ENCODE data around the gene TNNT1.
"Not testable (repeated sequence)": the region's sequence is repeated elsewhere in the genome, so short reads cannot be mapped to it uniquely, and the experiment has no call there.

Gene TNNT1

DNA sequence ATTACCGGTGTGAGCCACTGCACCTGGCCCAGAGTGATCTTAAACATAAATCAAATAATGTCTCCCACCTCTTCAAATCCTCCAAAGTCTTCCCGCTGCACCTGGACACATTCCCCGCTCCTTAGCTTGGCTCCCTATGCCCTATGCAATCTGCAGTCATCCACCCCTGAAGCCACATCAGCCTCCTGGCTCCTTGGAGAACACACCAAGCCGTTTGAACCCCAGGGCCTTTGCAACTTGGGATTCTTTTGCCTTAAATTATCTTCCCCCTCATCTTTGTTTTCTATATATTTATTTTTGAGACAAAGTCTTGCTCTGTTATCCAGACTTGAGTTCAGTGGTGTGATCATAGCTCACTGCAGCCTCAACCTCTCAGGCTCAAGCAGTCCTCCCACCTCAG lies 20.1 kb upstream of the TNNT1 start:
- no peak for DNase-seq (ENCODE audit: low spot score)

DNA sequence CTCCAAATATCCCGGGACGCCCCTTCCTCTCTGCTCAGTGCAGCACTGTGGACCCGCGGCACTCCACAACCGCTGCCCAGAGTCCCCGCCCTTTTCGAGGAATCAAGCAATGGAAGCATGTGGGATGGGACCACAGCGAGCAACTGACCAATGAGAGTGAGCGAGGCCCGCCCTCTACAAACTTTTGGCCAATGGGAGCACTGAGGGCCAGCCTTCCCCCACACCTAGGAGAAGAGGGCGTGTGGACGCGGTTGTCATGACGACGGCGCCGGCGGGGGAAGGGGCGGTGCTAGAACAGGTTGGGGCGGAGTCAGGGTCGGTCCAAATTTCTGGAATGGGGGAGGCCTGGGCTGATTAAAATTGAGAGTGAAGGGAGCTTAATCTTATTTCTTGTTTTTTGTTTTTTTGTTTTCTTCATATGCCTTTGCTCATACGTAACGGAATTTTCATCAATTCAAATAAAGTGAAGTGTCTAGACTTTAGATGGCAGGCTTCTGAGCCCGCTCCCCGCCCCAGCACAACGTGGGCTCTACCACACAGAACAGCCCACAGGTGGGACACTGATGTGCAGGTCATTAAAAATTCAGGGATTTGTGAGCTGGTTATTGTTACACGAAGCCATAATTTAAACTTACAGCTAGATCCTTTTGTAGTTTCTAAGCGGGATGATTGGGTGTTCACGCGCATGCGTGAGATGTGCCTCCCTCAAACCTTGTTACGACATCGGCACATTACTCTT lies 17.7 kb upstream of the TNNT1 start, which contains the start of gene DNAAF3:
Gene DNAAF3, minus strand, starts transcription at position 84 of the 739 bp plus-strand sequence. CDS start 200 bp downstream, outside the sequence.
- peak; percentile 95 for DNase-seq (ENCODE audit: low spot score)

DNA sequence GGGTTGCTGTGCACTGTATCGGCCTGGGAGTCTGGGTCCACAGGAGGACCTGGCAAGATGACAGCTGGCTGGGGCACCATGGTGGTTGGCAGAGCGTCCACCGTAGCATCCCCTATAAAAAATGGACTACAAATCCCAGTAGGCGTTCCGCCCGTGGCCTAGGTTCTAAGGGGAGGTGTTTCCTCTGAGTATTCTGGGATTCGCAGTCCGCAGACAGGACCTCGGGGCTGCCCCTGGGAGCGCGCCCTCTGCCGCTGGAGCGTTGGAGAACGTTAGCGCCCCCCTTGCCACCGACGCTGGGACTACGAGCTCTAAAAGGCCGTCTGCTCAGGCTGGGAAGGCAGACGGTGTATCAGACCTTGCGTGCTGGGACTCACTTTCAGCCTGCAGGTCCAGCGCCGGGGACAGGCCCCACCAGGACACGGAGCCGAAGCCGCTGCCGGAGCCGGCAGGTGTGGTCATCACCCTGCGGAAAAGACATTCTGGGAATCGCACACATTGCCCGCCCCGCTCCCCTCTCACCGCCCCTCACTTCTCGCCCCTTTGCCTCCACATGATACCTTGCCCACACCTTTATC lies 17.0 kb upstream of the TNNT1 start:
- DNase-seq (ENCODE audit: low spot score) = peak; percentile 55

DNA sequence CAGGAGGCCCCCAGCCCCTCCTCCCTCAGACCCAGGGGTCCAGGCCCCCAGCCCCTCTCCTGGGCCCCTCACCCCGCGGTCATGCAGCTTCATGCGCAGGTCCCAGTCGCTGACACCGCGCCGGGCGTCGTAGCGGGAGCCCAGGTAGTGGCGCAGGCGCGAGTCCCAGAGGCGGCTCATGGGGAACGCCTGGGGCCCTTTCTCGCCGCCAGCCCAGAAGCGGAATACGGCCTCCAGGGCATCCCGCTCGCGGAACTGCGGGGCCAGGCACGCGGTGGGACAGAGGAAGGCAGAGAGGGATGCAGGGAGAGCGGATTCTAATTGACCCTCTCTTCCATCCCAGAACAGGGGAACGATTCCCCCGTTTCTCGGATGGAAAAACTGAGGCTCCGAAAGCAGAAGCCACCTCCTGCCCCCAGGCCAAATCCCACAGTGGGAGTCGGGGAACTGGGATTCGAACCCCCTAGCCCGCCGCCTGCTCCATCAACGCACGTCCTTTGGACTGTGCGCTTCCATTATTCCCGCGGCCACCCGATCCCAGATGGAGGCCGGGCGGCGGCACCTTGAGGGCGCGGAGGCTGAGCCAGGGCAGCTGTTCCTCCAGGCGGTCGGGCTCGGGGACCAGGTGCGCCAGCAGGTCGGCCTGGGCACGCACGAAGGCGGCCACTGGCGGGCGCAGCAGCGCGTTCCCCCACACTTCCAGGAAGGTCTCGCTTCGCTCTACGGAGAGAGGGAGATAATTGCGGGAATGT lies 12.7 kb upstream of the TNNT1 start:
- DNase-seq (ENCODE audit: low spot score) = no peak

DNA sequence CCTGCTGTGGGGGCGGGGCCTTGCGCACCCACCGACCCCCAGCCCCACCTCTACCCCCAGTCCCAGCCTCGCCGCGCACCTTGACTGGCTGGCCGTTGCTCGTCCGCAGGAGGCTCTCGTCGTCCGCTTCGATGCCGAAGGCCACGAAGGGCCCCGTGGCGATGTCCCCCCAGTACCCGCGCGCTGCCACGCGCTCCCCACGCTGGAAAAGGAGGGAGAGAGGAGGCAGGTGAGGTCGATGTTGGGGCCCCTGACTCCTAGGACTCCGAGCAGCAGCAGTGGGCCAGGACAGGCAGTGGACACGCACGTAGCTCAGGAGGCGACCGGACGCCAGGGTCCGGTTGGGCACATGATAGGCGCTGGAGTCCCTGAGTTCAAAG lies 12.0 kb upstream of the TNNT1 start:
- DNase-seq (ENCODE audit: low spot score) = no peak

DNA sequence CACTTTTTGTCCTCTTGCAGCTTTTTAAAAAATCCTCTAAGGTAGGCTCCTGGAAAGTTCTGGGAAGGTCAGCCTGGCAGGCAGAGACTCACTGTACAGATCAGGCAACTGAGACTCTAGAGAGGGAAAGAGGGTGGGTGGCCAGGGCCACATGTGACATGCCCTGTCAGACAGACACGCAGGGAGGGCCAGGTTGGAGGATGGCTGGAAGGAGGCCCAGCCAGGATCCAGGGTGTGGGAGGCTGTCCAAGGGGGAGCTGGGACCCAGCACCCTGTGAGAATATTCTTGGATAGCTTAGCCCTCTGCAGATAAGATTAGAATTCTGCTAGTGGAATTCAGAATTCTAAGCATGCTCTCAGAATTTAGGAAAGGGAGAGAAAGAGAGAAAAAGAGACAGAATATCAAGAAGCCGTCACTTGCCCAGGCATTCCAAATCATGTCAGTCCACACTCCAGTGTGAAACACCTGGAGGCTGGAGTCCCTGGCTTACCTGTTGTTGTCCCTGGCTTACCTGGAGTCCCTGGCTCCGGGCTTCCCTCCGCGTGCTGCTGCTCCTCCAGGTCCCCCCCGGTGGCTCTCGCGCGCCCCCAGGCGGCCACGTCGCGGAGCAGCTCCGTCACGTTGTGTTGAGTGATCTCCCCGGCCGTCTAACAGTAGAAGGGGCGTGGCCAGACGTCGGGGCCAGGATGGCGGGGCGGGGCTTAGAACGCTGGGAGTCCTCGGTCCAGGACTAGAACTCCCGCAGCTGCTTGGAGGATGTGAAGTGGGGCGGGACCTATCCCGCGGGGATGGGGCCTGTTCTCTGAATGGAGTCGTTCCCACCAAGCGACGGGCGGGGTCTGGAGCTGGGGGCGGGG lies 11.4 kb upstream of the TNNT1 start:
- peak; percentile 51 for DNase-seq (ENCODE audit: low spot score)

DNA sequence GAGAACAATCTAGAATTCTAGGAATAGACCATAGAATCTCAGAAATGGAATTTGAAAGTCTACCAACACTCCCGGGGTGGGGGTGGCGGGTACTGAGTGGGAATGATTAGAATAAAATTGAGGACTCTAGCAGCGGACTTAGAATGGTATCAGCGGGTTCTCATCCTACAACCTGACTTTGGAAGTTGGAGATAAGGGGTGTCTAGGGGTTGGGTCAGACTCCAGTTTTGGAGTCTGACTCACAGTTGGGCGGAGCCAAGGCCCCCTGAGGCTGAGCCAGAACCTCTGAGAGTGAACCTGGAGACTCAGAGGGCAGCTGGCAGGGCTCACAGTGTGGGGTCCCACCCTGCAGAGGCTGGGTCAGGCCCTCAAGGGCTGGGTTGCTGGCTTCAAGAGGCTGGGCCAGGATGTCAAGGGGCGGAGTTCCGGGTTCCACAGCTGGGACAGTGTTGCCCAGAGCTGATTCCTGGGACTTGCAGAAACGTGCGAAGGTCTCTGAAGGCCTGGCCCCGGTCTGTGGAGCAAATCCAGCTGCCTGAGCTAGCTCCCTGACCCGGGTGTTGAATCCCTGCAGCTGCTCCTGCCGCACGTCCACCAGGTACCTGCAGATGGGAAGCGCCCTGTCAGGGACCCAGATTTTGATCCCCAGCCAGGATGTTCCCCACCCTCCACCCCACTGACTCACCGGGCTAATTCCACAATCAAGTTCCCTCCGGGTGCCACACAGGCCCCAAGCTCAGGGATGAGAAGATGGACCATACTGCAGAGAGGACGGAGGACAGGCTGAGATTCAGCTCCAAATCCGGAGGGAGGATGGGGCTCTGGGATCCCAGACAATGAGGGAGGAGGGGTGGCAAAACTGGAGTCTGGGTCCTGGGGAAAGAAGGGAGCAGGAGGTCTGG lies 10.1 kb upstream of the TNNT1 start:
- DNase-seq (ENCODE audit: low spot score) = no peak

DNA sequence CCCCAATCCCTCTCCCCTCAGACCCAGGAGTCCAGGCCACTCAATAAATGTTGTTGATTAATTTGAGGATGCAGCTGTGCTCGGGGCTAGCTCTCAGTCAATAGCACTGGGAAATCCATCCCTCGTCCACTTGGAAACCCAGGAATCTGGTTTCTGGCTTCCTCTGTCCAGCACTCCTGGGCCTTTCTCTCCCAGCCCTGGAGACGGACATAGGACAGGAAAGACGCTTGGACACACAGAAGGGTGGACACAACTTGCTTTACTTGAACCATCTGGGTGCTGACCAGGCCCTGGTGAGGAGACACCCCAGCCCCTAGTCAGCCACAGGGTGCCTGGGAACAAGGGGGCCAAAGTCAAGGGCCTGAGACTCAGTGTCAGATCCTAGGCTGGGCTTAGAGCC lies 9.4 kb upstream of the TNNT1 start:
- DNase-seq (ENCODE audit: low spot score) = no peak

DNA sequence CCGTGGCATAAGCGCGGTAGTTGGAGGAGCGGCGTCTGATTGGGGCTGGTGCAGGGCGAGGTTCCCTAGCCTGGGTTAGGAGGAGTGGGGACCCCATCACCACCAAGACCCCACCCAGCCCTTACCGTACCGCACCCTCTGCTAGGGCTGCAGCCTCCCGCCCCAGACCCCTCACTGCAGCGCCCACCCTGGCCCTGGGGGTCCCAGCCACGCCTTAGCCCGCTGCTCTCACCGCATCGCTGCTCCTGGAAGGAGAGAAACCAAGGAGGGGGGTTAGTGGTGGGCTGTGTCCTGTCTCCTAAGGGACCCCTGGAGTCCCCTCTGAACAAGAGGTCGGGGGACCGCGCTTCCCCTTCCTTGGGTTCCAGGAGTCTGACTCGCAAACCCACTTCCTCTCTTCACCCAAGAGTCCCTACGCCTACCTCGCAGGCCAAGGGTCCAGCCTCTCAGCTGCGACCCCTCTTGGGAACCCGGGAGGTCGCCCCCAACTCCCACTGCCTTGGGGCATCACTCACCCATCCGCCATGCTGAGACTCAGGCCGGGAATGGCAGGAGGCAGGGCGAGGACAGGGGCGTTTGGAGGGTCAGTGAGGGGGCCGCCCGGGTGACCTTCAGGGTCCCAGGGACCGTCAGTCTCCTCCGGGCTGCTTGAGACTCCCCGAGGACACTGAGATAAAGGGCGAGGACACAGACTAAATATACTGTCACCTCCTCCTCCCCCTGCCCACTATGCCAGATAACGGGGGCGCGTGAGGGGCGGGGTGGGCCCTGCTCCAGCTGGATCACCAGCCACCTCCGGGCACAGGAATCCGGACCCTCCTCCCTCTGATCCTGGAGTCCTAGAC lies 8.3 kb upstream of the TNNT1 start, which contains the start of gene TNNI3:
Gene TNNI3, minus strand, starts transcription at position 669 of the 845 bp plus-strand sequence. Its CDS starts 143 bp downstream, at position 526.
- DNase-seq (ENCODE audit: low spot score) = no peak

DNA sequence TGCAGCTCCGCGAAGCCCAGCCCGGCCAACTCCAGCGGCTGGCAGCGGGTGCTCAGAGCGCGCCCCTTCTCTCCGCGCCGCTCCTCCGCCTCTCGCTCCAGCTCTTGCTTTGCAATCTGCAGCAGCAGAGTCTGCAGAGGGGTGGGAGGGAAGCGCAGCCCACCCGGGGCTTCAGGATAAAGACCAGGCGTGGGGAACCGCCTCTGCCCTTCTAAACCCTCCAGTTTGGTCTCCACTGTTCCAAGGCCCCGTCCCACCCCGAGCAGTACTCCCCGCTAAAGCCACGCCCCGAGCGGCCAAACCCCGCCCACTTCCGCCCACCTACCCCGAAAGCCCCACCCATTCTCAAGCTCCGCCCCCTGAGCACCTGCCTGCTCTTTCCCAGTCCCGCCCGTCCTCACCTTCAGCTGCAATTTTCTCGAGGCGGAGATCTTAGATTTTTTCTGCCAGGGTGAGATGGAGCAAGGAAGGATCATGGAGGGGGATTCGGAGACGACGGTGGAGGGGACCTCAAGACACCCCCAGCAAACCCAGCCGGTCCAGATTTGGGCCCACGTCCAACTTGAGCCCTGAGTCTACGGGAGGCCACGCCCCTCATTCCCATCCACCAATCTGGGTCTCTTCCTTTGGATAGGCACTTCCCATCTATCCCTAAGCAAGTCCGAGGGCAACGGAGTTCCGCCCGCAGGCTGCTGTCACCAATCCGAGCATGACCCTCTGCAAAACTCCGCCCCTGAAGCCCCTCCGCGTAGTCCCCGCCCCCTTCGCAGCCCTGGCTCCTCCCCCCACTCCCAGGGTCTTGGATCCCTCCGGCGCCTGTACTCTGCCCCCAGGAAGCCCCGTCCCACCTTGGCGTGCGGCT lies 7.4 kb upstream of the TNNT1 start:
- no peak for DNase-seq (ENCODE audit: low spot score)

DNA sequence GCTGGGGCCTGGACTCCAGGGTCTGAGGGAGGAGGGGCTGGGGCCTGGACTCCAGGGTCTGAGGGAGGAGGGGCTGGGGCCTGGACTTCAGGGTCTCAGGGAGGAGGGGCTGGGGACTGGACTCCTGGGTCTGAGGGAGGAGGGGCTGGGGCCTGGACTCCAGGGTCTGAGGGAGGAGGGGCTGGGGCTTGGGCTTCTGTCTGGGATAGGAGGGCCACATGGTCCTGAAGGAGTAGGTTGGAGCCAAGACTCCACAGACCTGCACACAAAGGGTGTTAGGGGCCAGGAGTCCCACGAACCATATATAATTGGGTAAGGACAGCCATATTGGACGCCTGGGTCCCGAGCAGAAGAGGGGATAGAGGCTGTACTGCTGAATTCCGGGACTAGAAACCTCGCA lies 6.8 kb upstream of the TNNT1 start:
- not testable (repeated sequence) for DNase-seq (ENCODE audit: low spot score)

DNA sequence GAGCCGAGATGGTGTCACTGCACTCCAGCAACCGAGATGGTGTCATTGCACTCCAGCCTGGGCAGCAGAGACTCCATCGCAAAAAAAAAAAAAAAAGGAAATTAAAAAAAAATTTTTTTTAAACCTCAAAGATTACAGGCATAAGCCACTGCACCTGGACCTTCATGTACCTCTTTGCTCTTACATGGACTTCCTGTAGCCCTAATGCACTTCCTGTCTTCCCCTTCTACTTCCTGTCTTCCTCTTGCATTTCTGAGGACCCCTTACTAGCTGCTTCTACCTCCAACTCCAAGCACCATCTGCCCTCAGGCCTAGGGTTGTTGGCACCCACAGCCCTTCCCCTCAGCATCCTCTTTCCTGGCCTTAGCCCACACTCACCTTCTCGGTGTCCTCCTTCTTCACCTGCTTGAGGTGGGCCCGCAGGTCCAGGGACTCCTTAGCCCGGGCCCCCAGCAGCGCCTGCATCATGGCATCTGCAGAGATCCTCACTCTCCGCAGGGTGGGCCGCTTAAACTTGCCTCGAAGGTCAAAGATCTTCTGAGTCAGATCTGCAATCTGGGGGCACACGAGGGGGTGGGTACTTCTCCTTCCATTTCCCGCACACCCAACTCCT lies 4.8 kb upstream of the TNNT1 start:
- DNase-seq (ENCODE audit: low spot score) = no peak

DNA sequence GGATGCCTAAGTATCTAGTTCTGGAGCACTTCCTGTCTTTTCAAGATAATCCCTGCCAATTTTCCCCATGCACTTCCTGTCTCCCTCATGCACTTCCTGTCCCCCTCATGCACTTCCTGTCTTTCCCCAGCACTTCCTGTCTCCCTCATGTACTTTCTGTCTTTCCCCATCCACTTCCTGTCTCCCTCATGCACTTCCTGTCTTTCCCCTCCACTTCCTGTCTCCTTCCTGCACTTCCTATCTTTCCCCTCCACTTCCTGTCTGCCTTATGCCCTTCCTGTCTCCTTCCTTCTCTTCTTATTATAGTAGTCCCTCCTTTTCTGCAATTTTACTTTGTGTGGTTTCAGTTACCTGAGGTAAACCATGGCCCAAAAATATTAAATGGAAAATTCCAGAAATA lies 3.0 kb upstream of the TNNT1 start:
- DNase-seq (ENCODE audit: low spot score) = no peak

DNA sequence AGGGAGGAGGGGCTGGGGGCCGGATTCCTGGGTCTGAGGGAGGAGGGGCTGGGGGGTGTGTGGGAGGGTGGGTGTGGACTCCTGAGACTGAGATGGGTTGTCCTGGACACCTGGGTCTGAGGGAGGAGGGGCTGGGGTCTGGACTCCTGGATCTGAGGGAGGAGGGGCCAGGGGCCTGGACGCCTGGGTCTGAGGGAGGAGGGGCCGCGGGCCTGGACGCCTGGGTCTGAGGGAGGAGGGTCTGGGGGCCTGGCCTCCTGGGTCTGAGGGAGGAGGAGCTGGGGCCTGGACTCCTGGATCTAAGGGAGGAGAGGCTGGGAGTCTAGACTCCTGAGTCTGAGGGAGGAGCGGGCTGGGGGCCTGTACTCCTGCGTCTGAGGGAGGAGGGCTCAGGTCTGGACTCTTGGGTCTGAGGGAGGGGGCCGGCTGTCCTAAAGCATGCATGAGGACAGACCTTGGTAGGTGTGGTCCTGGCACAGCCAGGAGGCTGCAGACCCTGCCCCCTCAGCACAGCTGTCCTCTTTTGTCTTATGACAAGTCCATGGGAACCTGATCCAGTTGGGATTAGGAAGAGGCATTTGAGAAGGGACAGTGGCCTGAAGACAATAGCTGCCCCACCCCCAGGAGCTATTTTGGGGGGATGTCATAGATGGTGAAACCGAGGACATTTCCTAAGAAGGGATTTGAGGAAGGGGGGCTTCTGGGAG lies 1.3 kb downstream of the TNNT1 start:
- no peak for DNase-seq (ENCODE audit: low spot score)

DNA sequence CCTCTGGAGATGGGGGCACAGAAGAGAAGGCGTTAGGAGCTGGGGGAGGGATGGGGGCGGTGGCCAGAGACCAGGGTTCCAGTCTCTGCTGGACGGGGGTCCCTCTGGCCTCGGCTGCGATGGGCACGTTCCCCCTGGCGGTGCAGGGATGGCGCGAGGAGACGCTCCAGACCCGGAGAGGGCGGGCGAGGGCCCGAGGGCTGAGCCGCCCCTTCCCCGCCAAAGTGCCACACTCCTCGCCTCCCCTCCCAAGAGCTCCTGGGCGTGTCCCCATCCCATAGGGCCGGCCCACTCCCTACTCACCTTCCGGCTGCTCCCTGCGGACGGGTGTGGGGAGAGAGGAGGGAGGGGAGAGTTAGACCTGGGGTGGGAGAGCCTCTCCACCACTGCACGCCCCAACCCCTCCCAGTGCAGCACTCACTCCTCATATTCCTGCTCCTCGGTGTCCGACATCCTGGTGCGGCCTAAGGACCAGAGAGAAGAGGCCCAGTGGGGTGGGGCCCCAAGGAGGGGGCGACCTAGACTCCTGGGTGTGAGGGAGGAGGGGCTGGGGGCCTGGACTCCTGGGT lies 2.2 kb downstream of the TNNT1 start:
- no peak for DNase-seq (ENCODE audit: low spot score)

DNA sequence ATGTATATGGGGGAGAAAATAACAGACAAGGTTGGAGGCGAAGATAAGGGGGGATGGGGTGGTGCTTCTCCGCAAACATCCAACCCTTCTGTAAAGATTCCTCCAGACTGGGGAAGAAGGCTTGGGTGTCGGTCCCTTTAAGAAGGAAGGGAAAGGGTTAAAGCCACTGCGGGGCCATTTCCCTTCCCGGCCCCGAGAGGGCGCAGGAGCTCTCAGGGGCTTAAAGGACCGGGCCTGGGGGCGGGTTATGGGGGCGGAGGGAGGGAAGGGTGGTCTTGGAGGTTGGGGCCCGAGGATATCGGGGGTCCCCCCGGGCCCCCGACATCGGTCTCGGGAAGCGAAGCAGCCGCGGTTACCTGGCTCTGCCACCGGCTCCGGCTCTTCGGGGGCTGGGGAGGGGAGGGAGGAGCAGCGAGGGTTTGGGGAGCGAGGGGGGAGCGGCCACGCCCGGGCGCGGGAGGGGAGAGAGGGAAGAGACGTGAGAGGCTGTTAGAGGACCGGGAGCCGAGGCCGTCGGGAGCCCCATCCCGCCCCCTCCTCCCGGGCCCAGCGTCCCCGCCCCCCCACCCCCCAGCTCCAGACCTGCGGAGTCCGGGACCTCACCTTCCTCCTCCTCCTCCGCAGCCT lies 2.8 kb downstream of the TNNT1 start:
- no peak for DNase-seq (ENCODE audit: low spot score)

DNA sequence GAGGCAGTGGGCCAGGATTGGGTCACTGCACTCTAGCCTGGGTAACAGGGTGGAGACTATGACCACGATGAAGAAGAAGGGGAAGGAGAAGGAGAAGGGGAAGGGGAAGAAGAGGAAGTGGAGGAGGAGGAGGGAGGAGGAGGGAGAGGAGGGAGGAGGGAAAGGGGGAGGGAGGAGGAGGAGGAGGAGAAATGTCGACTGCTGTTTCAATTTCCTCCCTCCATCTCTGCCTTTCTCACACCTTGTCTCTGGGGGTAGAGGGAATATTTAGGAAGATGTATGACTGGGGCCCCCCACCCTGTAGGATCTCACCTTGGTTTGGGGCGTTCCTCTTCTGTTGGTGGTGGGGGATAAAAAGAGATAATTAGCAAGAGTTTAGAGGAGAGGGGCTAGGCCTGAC lies 3.8 kb downstream of the TNNT1 start:
- DNase-seq (ENCODE audit: low spot score) = no peak

All from putamen (tissue), 1 donor.